ENCODE data around the gene APBA2. TPM values are rescaled to one million over a fixed set of nuclear protein-coding genes. Genes with fewer than 3 reads are reported as not detected.
"Not testable (repeated sequence)": the region's sequence is repeated elsewhere in the genome, so short reads cannot be mapped to it uniquely, and the experiment has no call there.

The APBA2 gene
- total RNA-seq, 6 donors from 2014 or later: 3.2 to 7.9 (median 6.0) TPM

- TF ChIP-seq POLR2AphosphoS5 (IDR thresholded peaks at IDR 0.05): no peak
- TF ChIP-seq, protein P1, sequence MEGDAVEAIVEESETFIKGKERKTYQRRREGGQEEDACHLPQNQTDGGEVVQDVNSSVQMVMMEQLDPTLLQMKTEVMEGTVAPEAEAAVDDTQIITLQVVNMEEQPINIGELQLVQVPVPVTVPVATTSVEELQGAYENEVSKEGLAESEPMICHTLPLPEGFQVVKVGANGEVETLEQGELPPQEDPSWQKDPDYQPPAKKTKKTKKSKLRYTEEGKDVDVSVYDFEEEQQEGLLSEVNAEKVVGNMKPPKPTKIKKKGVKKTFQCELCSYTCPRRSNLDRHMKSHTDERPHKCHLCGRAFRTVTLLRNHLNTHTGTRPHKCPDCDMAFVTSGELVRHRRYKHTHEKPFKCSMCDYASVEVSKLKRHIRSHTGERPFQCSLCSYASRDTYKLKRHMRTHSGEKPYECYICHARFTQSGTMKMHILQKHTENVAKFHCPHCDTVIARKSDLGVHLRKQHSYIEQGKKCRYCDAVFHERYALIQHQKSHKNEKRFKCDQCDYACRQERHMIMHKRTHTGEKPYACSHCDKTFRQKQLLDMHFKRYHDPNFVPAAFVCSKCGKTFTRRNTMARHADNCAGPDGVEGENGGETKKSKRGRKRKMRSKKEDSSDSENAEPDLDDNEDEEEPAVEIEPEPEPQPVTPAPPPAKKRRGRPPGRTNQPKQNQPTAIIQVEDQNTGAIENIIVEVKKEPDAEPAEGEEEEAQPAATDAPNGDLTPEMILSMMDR (IDR thresholded peaks at IDR 0.05): no peak
- TF ChIP-seq POLR2A (IDR thresholded peaks at IDR 0.05): no peak
- no peak for TF ChIP-seq EP300 (IDR thresholded peaks at IDR 0.05)
- 96 to 100% methylated on average over 2 to 5 of the region's 5 CpGs for WGBS, 2 donors
- Histone ChIP-seq H3K27me3 (no peaks in the 10 kb centered on the region), H3K9me3 (peaks cover 0 to 20% (median 10%) of the 10 kb centered on the region in 4 donors), H3K4me1 (no peaks in the 10 kb centered on the region), H3K27ac (no peak overlapping the region), H3K4me3 (no peak overlapping the region), H3K36me3 (no peaks in the 10 kb centered on the region)
- ATAC-seq (ENCODE audit: low FRiP score in 2 of 2) (no peak), DNase-seq (no peak)
Measured at GRCh38 chr15:29162411-29162810, 276.6 kb downstream of the APBA2 start.

DNA sequence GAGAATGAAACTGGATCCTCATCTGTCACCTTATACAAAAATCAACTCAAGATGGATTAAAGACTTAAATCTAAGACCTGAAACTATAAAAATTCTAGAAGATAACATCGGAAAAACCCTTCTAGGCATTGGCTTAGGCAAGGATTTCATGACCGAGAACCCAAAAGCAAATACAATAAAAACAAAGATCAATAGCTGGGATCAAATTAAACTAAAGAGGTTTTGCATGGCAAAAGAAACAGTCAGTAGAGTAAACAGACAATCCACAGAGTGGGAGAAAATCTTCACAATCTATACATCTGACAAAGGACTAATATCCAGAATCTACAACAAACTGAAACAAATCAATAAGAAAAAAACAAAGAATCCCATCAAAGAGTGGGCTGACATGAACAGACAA lies 281.3 kb downstream of the APBA2 start:
- not testable (repeated sequence) for H3K4me3 ChIP-seq; ATAC-seq (ENCODE audit: low FRiP score in 2 of 2); H3K27ac ChIP-seq; H3K9me3 ChIP-seq; H3K27me3 ChIP-seq; H3K36me3 ChIP-seq; H3K4me1 ChIP-seq; DNase-seq
- 95 to 98% methylated on average over 2 of the region's 2 CpGs for WGBS, 2 donors

Other genes with a start within 250 kb of the APBA2 start
- 10 to 100 TPM in 1 of 6 donors, 1 to 10 TPM in 4, under 1 TPM in 1; 0.61 to 19.9 (median 2.4) TPM for gene GOLGA8M, start 173.6 kb upstream of the APBA2 start, total RNA-seq
- gene GOLGA6L7, start 37.3 kb upstream of the APBA2 start, total RNA-seq: not detected

Data from upper lobe of left lung (tissue), 6 donors.